CD14-positive monocyte (primary cell): ENCODE results near the gene KRTDAP. TPM values are rescaled to one million over a fixed set of nuclear protein-coding genes. Genes with fewer than 3 reads are reported as not detected.

Experiments used
- DNase-seq, 3 donors: peaks; one replicate each; pipeline ENCODE4 v3.0.0-alpha.2; 2011 to 2022
- H2AFZ ChIP-seq: 2 replicates; pipeline ENCODE4 v1.6.0; 2012; ENCODE audit warnings: mild to moderate bottlenecking, low read depth, low read length, inconsistent platforms; ENCODE audit not compliant: insufficient read depth, poor library complexity, severe bottlenecking
- H3K27ac ChIP-seq, 2 donors: 1 replicate in 1 of 2; 2 replicates in 1 of 2; pipeline ENCODE4 v1.5.1; 2012 to 2013; ENCODE audit warnings: low read length in 2 of 2, control low read depth in 1 of 2, inconsistent platforms in 1 of 2, low read depth in 1 of 2, mild to moderate bottlenecking in 1 of 2
- H3K27me3 ChIP-seq, 2 donors: one replicate each; pipeline versions ENCODE4 v1.6.0 to v1.6.1; 2011 to 2013; ENCODE audit warnings: low read length in 2 of 2; ENCODE audit not compliant: control insufficient read depth in 2 of 2, insufficient read depth in 2 of 2
- H3K36me3 ChIP-seq, 2 donors: replicated peaks in 1 of 2; 1 replicate in 1 of 2; 2 replicates in 1 of 2; pipeline versions ENCODE4 v1.5.1 to v1.6.1; 2012 to 2013; ENCODE audit warnings: low read length in 2 of 2, control low read depth in 1 of 2, inconsistent platforms in 1 of 2, mild to moderate bottlenecking in 1 of 2; ENCODE audit not compliant: insufficient read depth in 2 of 2, control insufficient read depth in 1 of 2
- H3K4me1 ChIP-seq, 2 donors: 1 replicate in 1 of 2; 2 replicates in 1 of 2; pipeline versions ENCODE4 v1.5.1 to v1.6.1; 2012 to 2013; ENCODE audit warnings: low read length in 2 of 2, control low read depth in 1 of 2, inconsistent platforms in 1 of 2, mild to moderate bottlenecking in 1 of 2, moderate library complexity in 1 of 2; ENCODE audit not compliant: insufficient read depth in 2 of 2, control insufficient read depth in 1 of 2
- H3K4me2 ChIP-seq: replicated peaks from 2 replicates; pipeline ENCODE3; 2012; ENCODE audit warnings: low read length, moderate library complexity, mild to moderate bottlenecking; ENCODE audit not compliant: poor library complexity, severe bottlenecking; ENCODE audit errors: extremely low read depth
- H3K4me3 ChIP-seq, 3 experiments: fragments of 200-600 bp in 1 of 3; sonication (generic) in 1 of 3; replicated peaks in 1 of 3; 1 replicate in 2 of 3; 2 replicates in 1 of 3; pipeline ENCODE4 v1.5.1; 2011 to 2013; ENCODE audit warnings: low read length in 3 of 3, mild to moderate bottlenecking in 3 of 3, control low read depth in 2 of 3, low read depth in 2 of 3, inconsistent platforms in 1 of 3, moderate library complexity in 1 of 3
- H3K79me2 ChIP-seq: 2 replicates; pipeline ENCODE4 v1.6.0; 2012; ENCODE audit warnings: mild to moderate bottlenecking, control low read depth, inconsistent platforms, low read length, moderate library complexity; ENCODE audit not compliant: insufficient read depth
- H3K9ac ChIP-seq: 2 replicates; pipeline ENCODE4 v1.6.0; 2017; ENCODE audit warnings: low read length, mild to moderate bottlenecking; ENCODE audit not compliant: insufficient read depth, poor library complexity, severe bottlenecking
- H3K9me3 ChIP-seq, 2 donors: replicated peaks in 1 of 2; 1 replicate in 1 of 2; 2 replicates in 1 of 2; pipeline versions ENCODE4 v1.5.1 to v1.6.1; 2012 to 2013; ENCODE audit warnings: low read length in 2 of 2, control low read depth in 1 of 2; ENCODE audit not compliant: control insufficient read depth in 1 of 2, insufficient read depth in 1 of 2
- H4K20me1 ChIP-seq: 2 replicates; pipeline ENCODE4 v1.6.0; 2012; ENCODE audit warnings: mild to moderate bottlenecking, low read length, control low read depth, moderate library complexity; ENCODE audit not compliant: insufficient read depth
- H3K27ac Mint-ChIP-seq, 7 donors: one replicate each; pipeline ENCODE4 v1.8.0; 2020; ENCODE audit warnings: mild to moderate bottlenecking in 7 of 7, mixed read lengths in 7 of 7, moderate library complexity in 6 of 7, inconsistent platforms in 2 of 7
- H3K27me3 Mint-ChIP-seq, 3 donors: one replicate each; pipeline ENCODE4 v1.8.0; 2021 to 2022; ENCODE audit warnings: low read depth in 3 of 3, mild to moderate bottlenecking in 3 of 3, mixed read lengths in 3 of 3, moderate library complexity in 3 of 3, inconsistent platforms in 1 of 3
- H3K36me3 Mint-ChIP-seq, 2 donors: one replicate each; pipeline ENCODE4 v1.8.0; 2020; ENCODE audit warnings: mixed read lengths in 2 of 2, inconsistent platforms in 1 of 2, mild to moderate bottlenecking in 1 of 2
- H3K4me1 Mint-ChIP-seq: one replicate; pipeline ENCODE4 v1.8.0; 2020; ENCODE audit warnings: mild to moderate bottlenecking, mixed read lengths
- H3K4me3 Mint-ChIP-seq, 2 donors: one replicate each; pipeline ENCODE4 v1.8.0; 2020; ENCODE audit warnings: mild to moderate bottlenecking in 2 of 2, mixed read lengths in 2 of 2, moderate library complexity in 1 of 2
- H3K9me3 Mint-ChIP-seq, 7 donors: one replicate each; pipeline ENCODE4 v1.8.0; 2020 to 2022; ENCODE audit warnings: mixed read lengths in 7 of 7, mild to moderate bottlenecking in 6 of 7, moderate library complexity in 6 of 7, inconsistent platforms in 2 of 7
- WGBS: methylation state at CpG from one replicate; pipeline ENCODE4 v1.1.5; 2013; ENCODE audit warnings: missing lambda C conversion rate; ENCODE audit not compliant: insufficient coverage; 5-methylcytosine and 5-hydroxymethylcytosine counted together
- intact Hi-C, 2 donors: fragments of 100-400 bp; cut with micrococcal nuclease; formaldehyde crosslinking; loops; one replicate each; pipeline versions ENCODE4 v1.15.0 to v1.15.1; 2023
- polyA plus RNA-seq, 3 donors: library from polyadenylated mRNA; depleted of rRNA in 1 of 3; unstranded in 2 of 3; stranded (reverse) in 1 of 3; fragments of 300-500 nt in 2 of 3; fragments of >200 nt in 1 of 3; fragmentation: Illumina TruSeq in 2 of 3; gene quantifications; 1 replicate in 2 of 3; 2 replicates in 1 of 3; pipeline ENCODE4 v1.2.3, GENCODE V29; 2012 to 2021
- TF ChIP-seq, protein P1 (sequence below): fragments of 200-600 bp; IDR thresholded peaks from one replicate; pipeline ENCODE4 v1.8.0; 2022; ENCODE audit warnings: antibody characterized with exemption, mild to moderate bottlenecking

KRTDAP gene
- polyA plus RNA-seq, 3 donors: not detected

DNA sequence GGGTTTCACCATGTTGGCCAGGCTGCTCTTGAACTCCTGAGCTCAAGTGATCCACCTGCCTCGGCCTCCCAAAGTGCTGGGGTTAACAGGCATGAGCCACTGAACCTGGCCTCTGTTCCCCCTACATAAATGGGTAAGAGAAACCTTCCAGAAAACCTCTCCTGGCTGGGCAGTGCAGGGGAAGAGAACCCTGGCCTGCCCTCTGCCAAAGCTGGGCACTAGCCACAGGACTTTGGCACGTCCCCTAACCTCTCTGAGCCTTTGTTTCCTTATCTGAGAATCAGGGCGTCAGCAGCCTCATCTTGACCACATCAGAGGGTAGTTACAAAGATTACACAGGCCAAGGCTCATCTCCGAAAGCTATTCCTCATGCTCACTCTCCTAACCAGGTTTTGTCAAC, 35.6 kb upstream of the KRTDAP start:
- H3K4me1 ChIP-seq: no peaks in the 10 kb centered on the region
- H3K27ac ChIP-seq: no peak overlapping the region
- H3K4me3 Mint-ChIP-seq: no peak overlapping the region
- WGBS: 96% methylated on average over 3 of the region's 4 CpGs
- TF ChIP-seq, protein P1, sequence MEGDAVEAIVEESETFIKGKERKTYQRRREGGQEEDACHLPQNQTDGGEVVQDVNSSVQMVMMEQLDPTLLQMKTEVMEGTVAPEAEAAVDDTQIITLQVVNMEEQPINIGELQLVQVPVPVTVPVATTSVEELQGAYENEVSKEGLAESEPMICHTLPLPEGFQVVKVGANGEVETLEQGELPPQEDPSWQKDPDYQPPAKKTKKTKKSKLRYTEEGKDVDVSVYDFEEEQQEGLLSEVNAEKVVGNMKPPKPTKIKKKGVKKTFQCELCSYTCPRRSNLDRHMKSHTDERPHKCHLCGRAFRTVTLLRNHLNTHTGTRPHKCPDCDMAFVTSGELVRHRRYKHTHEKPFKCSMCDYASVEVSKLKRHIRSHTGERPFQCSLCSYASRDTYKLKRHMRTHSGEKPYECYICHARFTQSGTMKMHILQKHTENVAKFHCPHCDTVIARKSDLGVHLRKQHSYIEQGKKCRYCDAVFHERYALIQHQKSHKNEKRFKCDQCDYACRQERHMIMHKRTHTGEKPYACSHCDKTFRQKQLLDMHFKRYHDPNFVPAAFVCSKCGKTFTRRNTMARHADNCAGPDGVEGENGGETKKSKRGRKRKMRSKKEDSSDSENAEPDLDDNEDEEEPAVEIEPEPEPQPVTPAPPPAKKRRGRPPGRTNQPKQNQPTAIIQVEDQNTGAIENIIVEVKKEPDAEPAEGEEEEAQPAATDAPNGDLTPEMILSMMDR: no peak
- H3K79me2 ChIP-seq: no peaks in the 10 kb centered on the region
- peaks cover 0 to 5% of the 10 kb centered on the region in 2 donors for H3K27me3 ChIP-seq
- H3K9me3 ChIP-seq: no peaks in the 10 kb centered on the region
- intact Hi-C loops: no loop called here
- no peak overlapping the region for H3K27ac Mint-ChIP-seq
- H3K36me3 Mint-ChIP-seq: no peaks in the 10 kb centered on the region
- no peak overlapping the region for H3K9ac ChIP-seq
- no peak for DNase-seq
- no peaks in the 10 kb centered on the region for H3K4me1 Mint-ChIP-seq
- H3K27me3 Mint-ChIP-seq: peaks cover 11 to 16% (median 16%) of the 10 kb centered on the region in 3 donors
- no peak overlapping the region for H3K4me2 ChIP-seq
- no peaks in the 10 kb centered on the region for H3K36me3 ChIP-seq
- no peak overlapping the region for H2AFZ ChIP-seq
- no peaks in the 10 kb centered on the region for H3K9me3 Mint-ChIP-seq
- no peaks in the 10 kb centered on the region for H4K20me1 ChIP-seq
- H3K4me3 ChIP-seq: no peak overlapping the region

DNA sequence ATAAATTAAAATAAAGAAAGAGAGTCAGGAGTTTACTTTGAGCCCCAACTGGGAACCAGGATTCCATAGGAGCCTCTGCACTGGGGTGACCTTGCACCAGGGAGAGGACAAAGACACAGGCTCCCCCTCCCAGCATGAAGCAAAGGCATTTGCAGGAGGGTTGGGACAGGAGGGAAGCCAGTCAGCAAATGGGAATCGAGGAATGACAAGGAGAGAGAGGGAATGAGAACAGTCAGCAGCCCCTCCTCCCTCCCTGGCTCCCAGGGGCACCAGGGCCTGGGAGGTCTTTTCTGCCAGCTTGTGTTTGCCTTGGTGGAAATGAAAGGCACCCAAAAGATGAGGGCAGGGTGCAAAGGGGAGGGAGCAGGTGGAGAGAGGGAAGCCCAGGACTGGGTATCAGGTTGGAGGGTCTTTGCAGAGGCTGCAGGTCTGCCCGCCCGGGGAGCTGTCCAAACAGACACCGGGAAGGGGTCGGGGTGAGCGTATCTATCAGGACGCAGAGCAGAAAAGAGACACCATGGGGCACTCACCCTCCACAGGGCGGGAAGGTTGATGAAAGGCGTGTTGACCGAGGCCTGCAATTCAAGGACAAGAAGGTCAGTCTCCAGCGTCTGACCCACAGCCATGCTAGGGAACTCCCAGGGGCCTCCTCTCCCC, 34.0 kb upstream of the KRTDAP start:
- H3K27ac ChIP-seq: no peak overlapping the region
- no peaks in the 10 kb centered on the region for H3K36me3 Mint-ChIP-seq
- H3K4me2 ChIP-seq: no peak overlapping the region
- intact Hi-C loops: no loop called here
- H3K9me3 ChIP-seq: no peaks in the 10 kb centered on the region
- peaks cover 10 to 14% (median 11%) of the 10 kb centered on the region in 3 donors for H3K27me3 Mint-ChIP-seq
- no peak overlapping the region for H3K4me3 ChIP-seq
- TF ChIP-seq, protein P1: no peak
- 86% methylated on average over 10 of the region's 11 CpGs for WGBS
- peaks cover 1% of the 10 kb centered on the region for H3K4me1 Mint-ChIP-seq
- H3K4me1 ChIP-seq: no peaks in the 10 kb centered on the region
- H3K9me3 Mint-ChIP-seq: no peaks in the 10 kb centered on the region
- no peaks in the 10 kb centered on the region for H4K20me1 ChIP-seq
- H3K27ac Mint-ChIP-seq: peak overlapping the region in 1 of 7 donors; percentile 52
- H2AFZ ChIP-seq: no peak overlapping the region
- H3K36me3 ChIP-seq: no peaks in the 10 kb centered on the region
- no peak for DNase-seq
- H3K9ac ChIP-seq: no peak overlapping the region
- no peaks in the 10 kb centered on the region for H3K79me2 ChIP-seq
- no peak overlapping the region for H3K4me3 Mint-ChIP-seq
- H3K27me3 ChIP-seq: peaks cover 0 to under 1% of the 10 kb centered on the region in 2 donors
